ENCODE data around the gene CPNE5.

DNA sequence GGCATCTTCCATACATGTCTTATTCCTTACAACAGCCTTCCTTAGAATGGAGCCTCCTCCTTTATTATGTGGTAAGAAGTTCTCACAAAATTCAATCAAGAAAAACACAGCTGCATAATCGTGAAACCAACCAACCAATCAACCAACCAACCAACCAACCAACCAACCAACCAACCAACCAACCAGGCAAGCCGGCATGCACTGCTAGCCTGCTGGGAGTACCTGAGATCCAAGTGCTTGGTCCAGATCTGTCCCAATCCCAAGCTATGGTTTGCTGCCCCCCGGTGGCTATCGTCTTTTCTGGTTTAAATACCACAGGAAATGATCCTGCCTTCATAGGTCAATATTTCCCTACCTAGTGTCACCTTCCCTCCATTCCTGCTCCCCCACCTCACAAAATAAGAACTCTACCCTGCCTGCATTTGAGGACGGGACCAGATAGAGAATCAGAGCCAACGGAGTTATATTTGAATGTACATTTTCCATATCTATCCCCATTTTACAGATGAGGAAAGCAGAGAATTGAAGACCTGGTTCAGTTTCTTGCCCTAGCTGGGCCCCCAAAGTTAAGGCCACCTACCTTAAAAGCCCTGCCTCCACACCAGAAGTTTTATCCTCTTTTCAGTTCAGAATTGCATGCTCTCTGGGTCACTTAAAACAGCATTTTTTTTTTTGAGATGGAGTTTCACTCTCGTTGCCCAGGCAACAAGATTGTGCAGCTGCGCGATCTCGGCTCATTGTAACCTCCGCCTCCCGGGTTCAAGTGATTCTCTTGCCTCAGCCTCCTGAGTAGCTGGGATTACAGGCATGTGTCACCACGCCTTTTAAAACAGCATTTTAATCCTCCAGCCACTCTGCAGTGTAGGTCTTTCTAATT lies 114.5 kb downstream of the CPNE5 start:
- TF ChIP-seq POLR2AphosphoS5 (IDR thresholded peaks at IDR 0.05; ENCODE audit: low read depth, low read length) (no peak), TAF1 (IDR thresholded peaks at IDR 0.05; ENCODE audit: borderline replicate concordance, insufficient read depth, low read length) (no peak), SIN3A (IDR thresholded peaks at IDR 0.05; ENCODE audit: borderline replicate concordance, insufficient read depth, low read length) (no peak), FOXP2 (optimal IDR thresholded peaks at IDR 0.05; ENCODE audit: borderline replicate concordance, extremely low read depth, extremely low read length, insufficient read depth) (no peak)
- TF ChIP-seq, protein P1, sequence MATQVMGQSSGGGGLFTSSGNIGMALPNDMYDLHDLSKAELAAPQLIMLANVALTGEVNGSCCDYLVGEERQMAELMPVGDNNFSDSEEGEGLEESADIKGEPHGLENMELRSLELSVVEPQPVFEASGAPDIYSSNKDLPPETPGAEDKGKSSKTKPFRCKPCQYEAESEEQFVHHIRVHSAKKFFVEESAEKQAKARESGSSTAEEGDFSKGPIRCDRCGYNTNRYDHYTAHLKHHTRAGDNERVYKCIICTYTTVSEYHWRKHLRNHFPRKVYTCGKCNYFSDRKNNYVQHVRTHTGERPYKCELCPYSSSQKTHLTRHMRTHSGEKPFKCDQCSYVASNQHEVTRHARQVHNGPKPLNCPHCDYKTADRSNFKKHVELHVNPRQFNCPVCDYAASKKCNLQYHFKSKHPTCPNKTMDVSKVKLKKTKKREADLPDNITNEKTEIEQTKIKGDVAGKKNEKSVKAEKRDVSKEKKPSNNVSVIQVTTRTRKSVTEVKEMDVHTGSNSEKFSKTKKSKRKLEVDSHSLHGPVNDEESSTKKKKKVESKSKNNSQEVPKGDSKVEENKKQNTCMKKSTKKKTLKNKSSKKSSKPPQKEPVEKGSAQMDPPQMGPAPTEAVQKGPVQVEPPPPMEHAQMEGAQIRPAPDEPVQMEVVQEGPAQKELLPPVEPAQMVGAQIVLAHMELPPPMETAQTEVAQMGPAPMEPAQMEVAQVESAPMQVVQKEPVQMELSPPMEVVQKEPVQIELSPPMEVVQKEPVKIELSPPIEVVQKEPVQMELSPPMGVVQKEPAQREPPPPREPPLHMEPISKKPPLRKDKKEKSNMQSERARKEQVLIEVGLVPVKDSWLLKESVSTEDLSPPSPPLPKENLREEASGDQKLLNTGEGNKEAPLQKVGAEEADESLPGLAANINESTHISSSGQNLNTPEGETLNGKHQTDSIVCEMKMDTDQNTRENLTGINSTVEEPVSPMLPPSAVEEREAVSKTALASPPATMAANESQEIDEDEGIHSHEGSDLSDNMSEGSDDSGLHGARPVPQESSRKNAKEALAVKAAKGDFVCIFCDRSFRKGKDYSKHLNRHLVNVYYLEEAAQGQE (IDR thresholded peaks at IDR 0.05; ENCODE audit: insufficient read depth in 1 of 2, low read depth in 2 of 2, low read length in 2 of 2): no peak

Measured in PFSK-1 (cell line).